GM11168 (cell line): ENCODE data around the gene FAT1.

Experiments
- in situ Hi-C: fragments of 300-500 bp; cut with MboI; formaldehyde crosslinking; loops from one replicate; pipeline ENCODE4 v1.12.0; 2022; ENCODE audit warnings: low sequenced_read_pairs; ENCODE audit not compliant: unreplicated experiment

FAT1 gene

DNA sequence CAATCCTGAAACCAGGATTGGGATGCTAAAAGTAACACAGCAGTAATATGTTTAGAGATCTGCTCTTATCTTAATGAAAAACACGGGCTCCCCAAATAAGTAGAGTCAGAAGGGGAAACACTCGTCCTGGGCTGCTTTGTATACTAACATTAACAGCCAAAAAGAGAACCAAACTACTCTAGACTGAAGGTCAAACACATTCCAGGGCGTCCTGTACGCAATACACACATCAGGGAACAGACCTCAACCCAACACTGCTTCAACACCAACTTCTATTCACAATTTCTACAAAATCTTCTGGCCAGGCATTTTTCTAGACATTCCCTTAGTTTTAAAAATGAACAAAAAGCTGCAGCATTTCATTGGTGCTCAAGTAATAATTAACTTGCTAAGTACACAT lies 21.4 kb downstream of the FAT1 start:
- in situ Hi-C loops: no loop called here

DNA sequence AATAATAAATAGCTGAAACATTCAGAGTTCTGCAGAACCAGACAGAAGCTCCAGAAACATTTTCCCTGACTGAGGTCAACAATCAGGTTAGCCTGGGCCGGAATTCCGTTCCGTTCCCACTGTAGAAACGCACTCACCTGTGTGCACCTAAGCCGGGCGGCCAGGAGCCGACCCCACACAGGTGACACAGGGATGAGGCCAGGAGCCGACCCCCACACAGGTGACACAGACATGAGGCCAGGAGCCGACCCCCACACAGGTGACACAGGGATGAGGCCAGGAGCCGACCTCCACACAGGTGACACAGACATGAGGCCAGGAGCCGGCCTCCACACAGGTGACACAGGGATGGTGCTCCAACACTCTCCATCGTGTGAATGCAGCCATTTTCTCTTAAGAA lies 21.9 kb downstream of the FAT1 start:
- in situ Hi-C loops: no loop called here

DNA sequence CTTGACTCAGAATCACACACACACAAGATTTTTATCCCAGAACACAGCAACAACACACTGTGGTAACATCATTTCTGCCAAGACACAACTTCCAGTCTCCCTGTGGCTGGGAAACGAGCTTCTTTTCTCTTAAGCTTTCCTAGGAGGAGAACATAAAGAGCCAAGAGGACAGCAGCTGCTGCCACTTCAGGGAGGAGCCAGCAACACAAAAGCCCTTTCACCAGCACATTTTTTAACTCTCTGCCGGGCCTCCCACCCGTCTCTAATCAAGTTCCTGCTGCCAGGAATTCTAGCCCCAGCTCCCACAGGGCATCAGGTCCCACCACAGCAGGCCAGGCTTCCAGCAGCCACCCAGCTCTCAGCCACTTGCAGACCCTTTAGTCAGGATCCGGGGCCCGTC lies 22.4 kb downstream of the FAT1 start:
- in situ Hi-C loops: no loop called here

DNA sequence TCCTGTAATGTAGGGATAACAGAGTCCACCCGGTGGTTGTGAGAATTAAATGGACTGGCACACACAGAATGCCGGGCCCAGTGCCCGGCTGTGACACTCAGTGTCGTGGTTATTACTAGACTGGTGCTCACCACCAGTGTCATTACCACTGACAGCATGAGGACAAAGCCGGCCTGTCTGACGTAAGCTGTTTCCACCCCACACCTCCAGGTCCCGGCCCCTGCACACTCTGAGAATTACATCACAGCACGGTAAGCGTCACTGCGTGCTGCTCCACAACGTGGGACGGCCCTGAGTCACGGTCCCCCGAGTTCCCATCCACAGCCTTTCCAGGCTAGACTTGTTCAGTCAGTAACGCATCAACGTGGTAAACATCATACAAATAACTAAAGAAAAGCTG lies 22.9 kb downstream of the FAT1 start:
- in situ Hi-C loops: no loop called here

DNA sequence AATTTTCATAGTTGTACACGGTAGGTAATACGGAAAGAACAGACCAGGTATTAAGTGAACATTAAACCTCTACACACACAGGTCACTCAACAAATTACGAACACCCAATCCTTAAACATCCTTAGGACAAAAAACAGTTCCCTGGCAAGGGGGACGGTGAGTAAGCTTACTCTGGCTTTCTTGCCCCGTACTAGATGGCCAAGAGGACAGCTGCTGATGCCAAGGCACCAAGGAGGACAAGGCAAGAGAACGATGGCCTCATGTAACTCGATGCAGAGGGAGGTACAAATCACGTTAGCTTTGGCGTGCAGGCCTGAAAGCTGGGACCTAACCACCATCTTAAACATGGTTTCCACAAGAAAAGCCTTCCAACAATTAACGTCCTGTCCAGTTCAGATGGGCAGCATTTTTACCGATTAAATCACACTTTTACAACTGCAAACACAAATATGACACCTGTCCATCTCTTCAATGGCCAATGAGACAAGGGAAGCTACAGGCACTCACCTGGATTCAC lies 23.7 kb downstream of the FAT1 start:
- in situ Hi-C loops: no loop called here

DNA sequence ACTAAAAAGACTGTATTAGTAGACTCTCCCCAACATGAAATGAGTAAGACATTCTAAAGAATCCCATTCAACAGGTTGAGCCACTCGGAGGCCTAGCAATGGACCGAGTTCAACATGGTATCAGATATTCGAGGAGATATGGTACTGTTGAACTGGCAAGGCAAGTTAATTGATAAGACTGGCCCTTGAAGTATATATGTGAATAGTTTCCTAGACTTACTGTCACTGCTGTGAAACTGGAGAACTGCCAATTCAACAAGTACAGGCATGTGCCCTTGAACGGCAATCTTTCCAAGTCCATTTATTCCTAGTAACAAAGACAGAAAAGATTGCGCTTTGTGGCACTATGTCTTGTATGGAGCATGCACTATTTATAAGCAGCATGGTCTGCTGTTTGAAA lies 24.4 kb downstream of the FAT1 start:
- in situ Hi-C loops: no loop called here

DNA sequence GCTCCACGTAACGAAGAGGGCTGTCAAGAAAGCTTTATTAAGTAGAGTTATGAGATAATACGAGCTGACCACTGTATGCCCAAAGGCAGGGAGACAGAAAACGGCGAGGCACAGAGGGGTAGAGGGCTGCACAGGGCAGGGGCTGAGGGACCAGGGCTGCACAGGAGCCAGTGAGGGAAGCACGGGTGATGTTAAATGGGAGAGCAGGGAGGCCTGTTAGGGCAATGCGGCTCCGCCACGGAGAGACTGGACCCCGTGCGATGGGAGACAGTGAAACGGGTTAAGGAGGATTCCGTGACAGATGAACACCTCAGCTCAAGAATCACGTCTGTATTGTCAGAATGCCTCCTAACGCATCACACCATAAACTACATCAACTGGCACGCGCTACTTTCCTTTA lies 25.1 kb downstream of the FAT1 start:
- in situ Hi-C loops: no loop called here

DNA sequence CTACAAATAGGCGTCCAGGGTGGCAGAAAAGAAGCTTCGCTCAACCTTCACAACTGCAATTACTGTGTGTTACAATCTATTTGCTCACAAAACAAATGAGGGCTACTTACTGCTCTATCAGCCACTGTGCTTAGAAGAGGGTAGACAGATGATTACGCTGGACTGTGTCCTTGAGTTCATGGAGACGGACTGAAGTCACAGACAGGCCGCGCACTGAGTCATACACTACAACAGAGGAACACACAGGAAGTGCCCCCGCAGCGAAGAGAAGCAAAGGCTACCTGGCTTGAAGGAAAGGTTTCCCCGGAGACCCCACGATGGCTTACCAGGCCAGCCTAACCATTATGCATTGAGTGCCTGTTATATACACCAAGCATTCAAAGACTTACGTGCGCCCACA lies 25.6 kb downstream of the FAT1 start:
- in situ Hi-C loops: no loop called here

DNA sequence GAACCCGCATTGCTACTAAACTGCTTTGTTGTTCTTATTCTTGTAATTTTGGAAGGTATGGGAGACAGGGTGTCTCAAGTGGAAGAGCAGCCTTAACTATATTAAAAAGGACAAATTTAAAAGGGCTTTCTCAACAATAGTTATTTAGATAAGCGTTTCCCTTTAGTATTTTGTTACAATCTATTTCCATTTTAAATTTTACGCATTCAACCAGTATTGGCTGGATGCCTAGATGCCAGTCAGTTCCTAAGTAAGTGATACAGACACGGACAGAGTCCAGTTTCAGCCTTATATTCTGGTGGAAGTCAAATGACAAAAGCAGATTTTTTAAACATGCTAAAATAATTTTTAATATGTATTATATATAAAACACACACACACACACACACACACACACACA lies 28.3 kb downstream of the FAT1 start:
- in situ Hi-C loops: no loop called here

DNA sequence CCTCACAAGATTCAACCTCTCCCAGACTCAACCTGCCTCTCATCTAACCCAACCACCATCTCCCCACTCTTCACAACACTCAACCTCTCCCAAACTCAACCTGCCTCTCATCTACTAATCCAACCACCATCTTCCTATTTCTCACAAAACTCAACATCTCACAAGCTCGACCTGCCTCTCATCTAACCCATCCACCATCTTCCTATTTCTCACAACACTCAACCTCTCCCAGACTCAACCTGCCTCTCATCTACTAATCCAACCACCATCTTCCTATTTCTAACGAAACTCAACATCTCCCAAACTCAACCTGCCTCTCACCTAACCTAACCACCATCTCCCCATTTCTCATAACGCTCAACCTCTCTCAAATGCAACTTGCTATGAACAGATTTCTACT lies 29.8 kb downstream of the FAT1 start:
- in situ Hi-C loops: no loop called here

DNA sequence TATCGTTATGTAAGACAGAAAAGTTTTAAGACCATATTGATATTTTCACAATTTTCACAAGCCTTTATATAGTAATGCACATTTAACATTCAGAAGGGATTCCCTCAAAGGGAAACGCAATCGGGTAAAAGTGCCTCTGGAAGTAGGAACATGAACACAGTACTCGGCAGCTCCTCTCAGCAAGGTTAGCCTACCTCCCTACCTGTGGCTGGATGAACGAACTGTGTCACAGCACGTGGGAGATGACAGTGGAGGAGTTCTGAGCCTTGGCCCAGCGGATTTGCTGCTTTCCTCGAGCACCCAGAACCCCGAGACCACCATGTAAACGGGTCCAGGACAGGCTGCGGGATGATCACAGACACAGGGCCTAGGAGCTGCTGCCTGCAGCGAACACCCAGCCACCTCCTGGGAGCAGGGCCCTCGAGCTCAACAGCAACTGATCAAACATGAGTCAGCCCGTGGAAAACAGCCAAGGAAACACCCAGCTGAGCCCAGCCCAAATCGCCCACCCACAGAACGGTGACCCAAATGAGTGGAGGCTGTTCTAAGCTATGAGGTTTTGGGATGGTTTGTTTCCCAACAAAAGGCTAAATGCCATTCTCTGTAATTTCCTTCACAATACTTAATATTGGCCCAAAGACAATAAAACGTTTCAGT lies 30.4 kb downstream of the FAT1 start:
- in situ Hi-C loops: no loop called here

DNA sequence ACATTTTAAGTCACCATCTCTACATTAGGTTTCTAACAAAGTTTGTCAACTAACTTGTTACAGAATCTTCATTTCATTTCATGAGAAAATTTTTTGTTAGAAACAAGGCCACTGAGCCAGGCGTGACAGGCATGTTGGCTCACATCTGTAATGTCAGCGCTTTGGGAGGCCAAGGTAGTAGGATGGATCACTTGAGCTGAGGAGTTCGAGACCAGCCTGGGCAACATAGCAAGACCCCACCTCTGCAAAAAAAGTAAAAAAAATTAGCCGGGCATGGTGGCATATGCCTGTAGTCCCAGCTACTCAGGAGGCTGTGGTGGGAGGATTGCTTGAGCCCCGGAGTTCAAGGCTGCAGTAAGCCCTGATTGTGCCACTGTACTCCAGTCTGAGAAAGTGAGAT lies 32.3 kb downstream of the FAT1 start:
- in situ Hi-C loops: no loop called here

DNA sequence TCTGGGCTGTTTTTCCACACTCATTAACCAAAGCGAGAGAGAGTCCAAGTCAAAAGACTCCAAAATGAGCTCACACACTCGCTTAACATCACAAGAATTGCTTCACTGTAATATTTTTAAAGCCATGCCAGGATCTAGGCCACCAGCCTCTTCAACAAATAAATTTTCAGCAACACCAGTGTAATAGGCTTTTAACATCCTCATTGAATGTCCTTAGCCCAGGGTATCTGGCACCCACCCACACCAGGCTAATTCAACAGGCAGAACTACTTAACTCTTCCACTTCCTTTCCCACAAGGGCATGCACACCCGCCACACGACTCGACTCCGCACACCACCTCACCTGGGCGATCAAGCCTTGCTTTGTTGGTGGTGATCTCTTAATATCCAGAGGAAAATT lies 34.2 kb downstream of the FAT1 start:
- in situ Hi-C loops: no loop called here

DNA sequence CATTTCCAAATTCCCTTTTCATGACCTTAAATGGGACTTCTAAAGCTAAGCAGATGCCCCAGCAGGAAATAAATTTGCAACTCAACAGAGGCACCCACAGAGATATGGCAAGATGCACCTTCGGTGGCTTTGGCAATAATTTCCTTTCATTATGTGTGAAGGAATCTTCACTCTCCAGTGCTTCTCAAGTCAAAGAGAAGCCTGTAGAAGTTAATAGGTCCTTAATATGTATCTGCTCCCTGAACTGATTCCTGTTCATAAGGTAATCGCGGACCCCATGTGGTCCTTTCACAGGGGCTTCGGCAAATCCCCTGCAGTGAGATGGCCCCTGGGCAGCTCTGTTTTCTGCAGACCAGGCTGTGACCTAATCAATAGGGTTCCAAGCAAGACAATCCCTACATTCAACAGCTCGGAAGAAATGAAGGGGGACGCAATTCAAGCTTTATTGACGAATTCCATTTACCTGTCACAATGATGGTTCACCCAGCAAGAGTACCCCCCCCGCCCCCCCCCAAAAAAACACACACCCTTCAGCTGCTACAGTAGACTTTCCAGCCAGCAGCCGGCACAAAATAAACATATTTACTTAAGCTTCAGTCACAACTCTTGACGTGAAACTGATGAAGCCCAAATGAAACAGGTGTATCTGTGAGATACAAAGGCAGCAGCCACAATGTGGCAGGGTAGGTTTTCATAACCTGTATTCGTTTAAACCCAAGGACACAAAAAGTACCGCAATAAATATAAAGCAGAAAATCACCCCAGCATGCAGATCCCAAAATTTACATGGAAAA lies 35.3 kb downstream of the FAT1 start:
- in situ Hi-C loops: no loop called here

DNA sequence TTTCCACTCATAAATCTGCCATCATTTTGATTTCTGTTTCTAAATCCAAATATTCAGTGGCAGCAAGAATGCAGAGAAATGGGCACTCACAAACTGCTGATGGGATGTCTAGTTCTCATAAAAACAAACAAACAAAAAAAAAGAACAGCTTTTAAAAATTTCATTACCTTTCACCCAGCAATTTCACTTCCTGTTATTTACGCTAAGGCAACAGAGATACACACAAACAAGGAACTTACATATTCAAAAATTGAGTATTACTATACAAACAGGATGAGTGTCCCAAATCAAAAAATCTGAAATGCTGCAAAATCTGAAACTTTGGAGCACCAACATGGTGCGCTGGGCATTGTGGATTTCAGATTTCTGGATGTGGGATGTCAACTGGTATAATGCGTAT lies 36.4 kb downstream of the FAT1 start:
- in situ Hi-C loops: no loop called here

DNA sequence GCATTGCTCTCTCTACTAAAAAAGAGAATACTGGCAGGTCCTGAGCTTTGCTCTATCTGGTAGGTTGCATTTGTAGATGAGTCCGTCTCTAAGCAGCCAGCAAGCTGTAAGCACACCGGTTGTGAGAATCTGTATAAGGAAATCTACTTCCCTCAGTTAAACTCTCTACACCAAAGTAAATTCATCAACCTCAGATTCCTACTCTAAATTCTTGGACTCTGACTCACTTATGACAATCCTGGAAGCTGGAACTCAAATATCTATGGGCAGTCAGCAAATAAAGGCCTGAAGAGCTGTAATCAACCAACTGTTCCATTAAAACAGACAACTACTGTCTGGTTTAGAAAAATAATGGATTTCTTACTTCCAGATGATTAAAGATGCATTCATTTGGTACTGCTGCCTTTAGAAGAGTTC lies 37.9 kb downstream of the FAT1 start:
- in situ Hi-C loops: no loop called here

DNA sequence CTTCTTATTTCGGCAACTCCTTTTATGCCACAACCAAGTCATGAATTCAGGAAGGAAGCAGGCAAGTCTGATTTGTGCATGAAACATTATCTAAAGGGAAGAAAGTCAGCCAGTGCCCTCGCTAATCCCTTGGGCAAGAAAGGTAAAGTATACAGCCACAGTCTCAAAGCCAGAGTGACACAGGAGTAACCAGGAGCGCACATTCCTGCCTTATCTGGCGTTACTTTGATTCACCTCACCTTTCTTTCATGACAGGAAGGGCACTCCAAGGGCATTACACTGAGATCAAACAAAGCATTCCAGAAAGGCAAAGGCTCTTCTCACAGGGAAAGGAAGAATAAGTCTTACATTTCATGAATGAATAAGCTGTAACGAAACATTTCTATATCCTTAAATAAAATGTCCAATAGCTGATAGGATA lies 38.8 kb downstream of the FAT1 start:
- in situ Hi-C loops: no loop called here

DNA sequence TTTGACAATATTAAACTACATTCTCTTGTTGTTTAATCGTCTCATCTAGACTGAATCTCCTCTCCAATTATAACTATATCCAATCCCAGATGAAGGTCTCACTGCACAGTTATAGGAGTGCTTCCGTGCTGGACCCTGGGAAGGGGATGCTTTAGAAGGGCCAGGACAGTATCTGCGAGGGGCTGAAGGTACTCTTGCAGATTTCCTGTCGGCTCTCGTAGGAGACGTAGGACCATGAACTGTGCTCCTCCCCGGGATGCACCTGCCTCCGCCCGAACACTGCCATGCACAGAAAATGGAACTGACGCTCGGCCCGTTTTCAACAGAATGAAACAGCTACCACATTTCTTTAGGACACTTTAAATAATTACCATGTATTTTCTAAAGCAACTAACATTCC lies 39.4 kb downstream of the FAT1 start:
- in situ Hi-C loops: no loop called here

DNA sequence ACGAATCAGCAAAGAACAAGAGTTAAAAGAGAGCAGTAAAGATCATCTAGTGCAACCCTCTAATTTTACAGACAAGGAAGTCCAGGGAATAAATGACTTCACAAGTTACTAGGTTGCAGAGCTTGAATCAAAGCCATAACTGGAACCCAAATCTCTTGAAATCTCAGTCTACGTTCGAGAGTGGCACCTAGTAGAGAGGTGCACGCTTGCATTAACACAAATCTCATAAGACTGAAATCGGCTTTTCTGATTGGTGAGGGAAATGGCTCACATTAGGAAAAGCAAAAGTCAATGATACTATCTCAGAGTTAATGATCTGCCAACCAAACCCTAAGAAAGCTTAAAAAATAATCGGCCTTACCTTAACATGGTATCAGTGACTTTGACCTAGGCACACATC lies 43.0 kb downstream of the FAT1 start:
- in situ Hi-C loops: no loop called here

DNA sequence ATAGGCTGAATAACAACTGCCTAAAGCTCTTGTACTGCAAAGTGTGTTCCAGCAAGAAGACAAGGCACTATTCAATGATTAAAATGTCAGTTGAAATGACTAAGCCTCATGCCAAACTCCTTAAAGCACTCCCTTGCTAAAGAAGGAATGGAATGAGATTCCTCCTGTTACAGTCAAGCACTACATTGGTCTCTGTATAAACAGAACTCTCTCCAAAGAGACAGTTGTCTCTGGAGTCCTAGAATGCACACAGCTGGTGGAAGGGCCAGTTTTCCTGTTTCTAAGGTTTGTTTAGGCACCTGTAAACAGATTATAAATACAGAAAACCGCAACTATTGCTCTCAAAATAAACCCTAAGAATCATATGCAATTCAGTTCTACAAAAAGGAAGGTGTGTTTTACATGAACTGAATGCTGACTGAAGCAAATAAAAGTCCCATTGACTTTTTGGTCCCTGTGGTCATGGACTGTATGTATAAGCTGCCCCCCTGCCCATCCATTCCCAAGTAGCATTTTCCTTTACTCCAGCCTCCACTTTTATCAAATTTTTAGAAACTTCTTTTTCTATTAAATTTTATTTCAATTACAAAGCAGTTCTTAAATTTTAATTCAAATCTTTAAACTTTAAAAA lies 47.0 kb downstream of the FAT1 start:
- in situ Hi-C loops: no loop called here

DNA sequence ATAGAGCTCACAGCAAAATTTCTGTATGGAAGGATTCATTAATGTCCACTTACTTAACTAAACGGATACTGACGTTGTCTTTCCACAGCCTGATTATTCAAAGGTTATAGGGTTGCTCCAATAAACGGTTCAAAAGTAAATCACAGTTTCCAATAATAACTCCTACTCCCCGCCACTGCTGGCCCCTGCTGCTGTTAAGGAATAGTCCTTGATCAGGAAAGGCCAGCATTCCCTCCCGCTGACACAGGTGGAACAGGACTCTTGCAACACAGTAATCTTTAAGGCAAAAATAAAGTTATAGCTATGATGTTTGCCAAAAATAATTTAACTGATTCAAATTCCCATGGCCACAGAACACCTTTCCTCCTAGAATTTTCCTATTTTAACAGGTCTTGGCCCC lies 53.9 kb downstream of the FAT1 start:
- in situ Hi-C loops: no loop called here
